Stimulated activated CD4-positive, alpha-beta T cell treated with anti-CD3 and anti-CD28 coated beads, Interleukin-12 subunit alpha, Interleukin-12 subunit beta, amount 100 ng/mL, for 48 hours (primary cell): ENCODE data around the gene TMEM54.
"Not testable (repeated sequence)": the region's sequence is repeated elsewhere in the genome, so short reads cannot be mapped to it uniquely, and the experiment has no call there.

Source experiments
- DNase-seq, 3 donors: peaks; one replicate each; pipeline ENCODE4 v3.0.0-alpha.2; 2020; ENCODE audit warnings: low read depth in 2 of 3, low spot score in 1 of 3

The TMEM54 gene

GRCh38 chr1:32919811-32920733, 18.9 kb upstream of the TMEM54 start:
- DNase-seq: no peak

- no peak for DNase-seq
Observed at GRCh38 chr1:32918179-32918578, 17.0 kb upstream of the TMEM54 start.

- DNase-seq: no peak
Observed at GRCh38 chr1:32917521-32917920, 16.3 kb upstream of the TMEM54 start.

GRCh38 chr1:32915766-32916706, 14.8 kb upstream of the TMEM54 start:
- DNase-seq: no peak

- DNase-seq: no peak
Observed at GRCh38 chr1:32910319-32910718, 9.1 kb upstream of the TMEM54 start.

GRCh38 chr1:32907435-32907834, 6.2 kb upstream of the TMEM54 start:
- DNase-seq: no peak

GRCh38 chr1:32906654-32907053, 5.5 kb upstream of the TMEM54 start:
- no peak for DNase-seq

- not testable (repeated sequence) for DNase-seq
Observed at GRCh38 chr1:32905588-32905987, 4.4 kb upstream of the TMEM54 start.

- no peak for DNase-seq
Observed at GRCh38 chr1:32904797-32905196, 3.6 kb upstream of the TMEM54 start.

- no peak for DNase-seq
Observed at GRCh38 chr1:32903991-32904785, 3.0 kb upstream of the TMEM54 start.

- no peak for DNase-seq
Observed at GRCh38 chr1:32902535-32902920, 1.3 kb upstream of the TMEM54 start.

GRCh38 chr1:32901823-32902534, 790 bp upstream of the TMEM54 start:
- no peak for DNase-seq

- DNase-seq: no peak
Observed at GRCh38 chr1:32900371-32900955, 726 bp downstream of the TMEM54 start.

GRCh38 chr1:32899586-32900296, 1.4 kb downstream of the TMEM54 start:
- DNase-seq: no peak

- no peak for DNase-seq
Observed at GRCh38 chr1:32898958-32899357, 2.2 kb downstream of the TMEM54 start.

GRCh38 chr1:32898056-32898455, 3.1 kb downstream of the TMEM54 start:
- no peak for DNase-seq

- no peak for DNase-seq
Observed at GRCh38 chr1:32897082-32898049, 3.8 kb downstream of the TMEM54 start.

GRCh38 chr1:32896451-32896850, 4.7 kb downstream of the TMEM54 start:
- no peak for DNase-seq
